Astrocyte of the spinal cord (primary cell): ENCODE measurements around the gene RPLP2.

Experiments used
- DNase-seq: peaks from one replicate; pipeline ENCODE4 v3.0.0; 2011; ENCODE audit warnings: low read depth, low spot score
- H3K4me3 ChIP-seq: 2 replicates; pipeline ENCODE4 v1.5.1; 2011; ENCODE audit warnings: low read depth, mild to moderate bottlenecking, low read length, moderate library complexity
- in situ Hi-C: cut with HindIII; loops from 2 replicates; pipeline ENCODE4 v1.10.0; 2017; ENCODE audit warnings: low sequenced_read_pairs
- TF ChIP-seq, protein P1 (sequence below): IDR thresholded peaks from 2 replicates; pipeline ENCODE4 v1.5.1; 2012; ENCODE audit warnings: low read depth, mild to moderate bottlenecking, low read length, inconsistent platforms

The RPLP2 gene

DNA sequence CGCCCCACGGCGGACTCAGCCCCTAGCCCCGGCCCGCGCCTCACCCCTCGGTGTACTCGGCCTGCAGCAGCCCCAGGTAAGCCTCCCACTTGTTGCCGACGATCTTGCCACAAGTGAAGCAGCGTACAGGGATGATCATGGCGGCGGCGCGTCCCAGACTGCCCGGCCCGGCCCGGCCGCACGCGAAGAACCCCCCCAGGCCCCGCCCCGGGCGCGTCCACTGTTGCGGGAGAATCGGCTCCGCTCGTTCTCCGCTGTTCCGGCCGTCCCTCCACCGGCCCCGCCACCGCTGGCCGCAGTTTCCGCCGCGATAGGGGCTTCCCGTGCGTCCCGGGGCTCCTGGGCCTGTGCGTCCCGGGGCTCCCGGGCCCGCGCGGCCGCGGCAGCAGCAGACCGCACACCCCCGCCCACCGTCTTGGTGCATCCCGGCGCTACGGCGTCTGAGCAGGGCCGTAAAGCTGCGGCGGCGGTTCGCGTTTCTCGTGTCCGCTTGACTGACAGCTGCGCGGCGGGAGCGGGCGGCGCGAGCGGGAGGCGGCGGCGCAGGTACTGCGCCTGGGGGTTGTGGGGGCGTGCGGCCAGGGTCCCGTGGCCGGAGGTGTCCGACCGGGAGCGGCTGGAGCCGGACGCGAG lies 32.7 kb downstream of the RPLP2 start, which contains the start of the genes POLR2L and TSPAN4:
Gene POLR2L (minus strand): TSS at position 160 of the 633 bp plus-strand sequence. CDS start 21 bp downstream, at position 139.
Gene TSPAN4 (plus strand): TSS at position 483 of the 633 bp plus-strand sequence. CDS start 7,453 bp downstream, outside the sequence.
- peak; percentile 88 for DNase-seq
- H3K4me3 ChIP-seq = peak within 1 kb of the TSS; percentile 85
- TF ChIP-seq, protein P1, sequence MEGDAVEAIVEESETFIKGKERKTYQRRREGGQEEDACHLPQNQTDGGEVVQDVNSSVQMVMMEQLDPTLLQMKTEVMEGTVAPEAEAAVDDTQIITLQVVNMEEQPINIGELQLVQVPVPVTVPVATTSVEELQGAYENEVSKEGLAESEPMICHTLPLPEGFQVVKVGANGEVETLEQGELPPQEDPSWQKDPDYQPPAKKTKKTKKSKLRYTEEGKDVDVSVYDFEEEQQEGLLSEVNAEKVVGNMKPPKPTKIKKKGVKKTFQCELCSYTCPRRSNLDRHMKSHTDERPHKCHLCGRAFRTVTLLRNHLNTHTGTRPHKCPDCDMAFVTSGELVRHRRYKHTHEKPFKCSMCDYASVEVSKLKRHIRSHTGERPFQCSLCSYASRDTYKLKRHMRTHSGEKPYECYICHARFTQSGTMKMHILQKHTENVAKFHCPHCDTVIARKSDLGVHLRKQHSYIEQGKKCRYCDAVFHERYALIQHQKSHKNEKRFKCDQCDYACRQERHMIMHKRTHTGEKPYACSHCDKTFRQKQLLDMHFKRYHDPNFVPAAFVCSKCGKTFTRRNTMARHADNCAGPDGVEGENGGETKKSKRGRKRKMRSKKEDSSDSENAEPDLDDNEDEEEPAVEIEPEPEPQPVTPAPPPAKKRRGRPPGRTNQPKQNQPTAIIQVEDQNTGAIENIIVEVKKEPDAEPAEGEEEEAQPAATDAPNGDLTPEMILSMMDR = no peak
- in situ Hi-C loops = no loop called here

DNA sequence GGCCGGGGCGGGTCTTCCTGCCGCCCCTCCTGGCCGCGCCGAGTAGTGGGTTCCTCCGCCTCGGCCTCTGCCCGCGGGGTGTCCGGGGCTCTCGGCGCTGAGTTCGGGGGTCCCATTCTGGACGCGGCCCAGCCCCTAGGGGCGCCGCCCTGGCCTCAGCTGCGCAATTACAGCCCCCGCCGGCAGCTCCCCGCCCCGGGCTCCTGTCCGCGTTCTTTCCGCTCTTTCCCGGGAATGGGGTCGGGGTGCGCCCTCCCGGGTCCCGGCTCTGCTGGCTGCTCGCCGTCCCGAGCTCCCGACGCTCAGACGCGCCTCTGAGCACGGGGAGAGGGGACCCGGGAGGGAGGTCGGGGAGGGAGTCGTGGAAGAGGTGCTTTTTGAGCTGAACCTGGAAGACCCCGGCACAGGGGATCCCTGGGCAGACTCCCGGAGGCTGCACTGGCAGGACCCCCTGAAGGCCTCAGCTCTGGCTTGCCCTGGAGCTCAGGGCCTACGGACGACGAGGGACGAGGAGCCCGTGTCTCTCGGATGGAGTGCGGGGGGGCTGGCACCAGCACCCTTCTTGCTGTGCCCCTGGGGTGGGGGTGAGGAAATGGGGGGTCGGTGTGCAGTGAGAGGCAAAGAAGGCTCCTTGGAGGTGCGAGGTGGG lies 33.4 kb downstream of the RPLP2 start:
- peak overlapping the region; percentile 85 for H3K4me3 ChIP-seq
- TF ChIP-seq, protein P1 = no peak
- in situ Hi-C loops = no loop called here
- no peak for DNase-seq

DNA sequence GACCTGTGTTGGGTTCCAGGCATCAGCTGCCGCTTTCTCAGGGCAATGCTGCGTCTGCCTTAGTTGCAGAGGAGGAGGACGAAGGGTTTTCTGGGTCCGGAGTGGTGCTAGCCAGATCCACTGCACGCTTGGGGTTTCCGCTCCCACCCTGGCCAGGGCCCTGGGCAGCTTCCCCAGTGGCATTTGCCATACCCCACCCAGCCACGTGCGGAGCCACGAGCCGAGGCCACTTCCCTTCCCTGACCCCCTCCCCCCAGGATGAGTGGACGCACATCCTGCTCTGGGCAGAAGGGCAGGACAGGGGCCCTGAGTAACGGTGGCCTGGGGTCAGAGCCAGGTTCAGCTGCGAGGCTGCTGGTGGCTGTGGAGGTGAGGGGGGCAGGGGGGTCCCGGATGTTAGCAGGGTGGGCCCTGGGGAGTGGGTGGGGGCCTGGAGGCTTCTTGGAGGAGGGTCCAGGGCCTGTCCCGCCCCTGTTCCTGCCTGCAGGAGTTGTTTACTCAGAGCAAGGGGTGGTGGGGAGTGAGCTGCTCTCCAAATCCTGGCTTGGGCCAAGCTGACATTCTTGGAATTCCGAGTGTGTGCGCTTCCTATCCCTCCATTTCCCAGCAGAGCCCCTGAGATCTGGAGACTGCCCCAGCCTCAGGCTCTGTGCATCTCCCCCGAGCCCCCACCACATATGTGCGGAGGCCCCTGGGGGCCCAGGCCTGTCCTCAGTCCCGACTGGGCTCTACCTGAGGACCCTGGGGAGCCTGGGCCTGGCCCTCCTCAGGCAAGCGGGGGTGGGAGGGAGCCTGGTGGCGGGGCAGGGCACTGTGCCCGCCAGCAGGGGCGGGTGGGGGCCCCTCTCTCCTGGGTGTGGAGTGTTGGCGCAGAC lies 34.3 kb downstream of the RPLP2 start:
- peak overlapping the region; percentile 85 for H3K4me3 ChIP-seq
- DNase-seq = peak; percentile 94
- in situ Hi-C loops = no loop called here
- TF ChIP-seq, protein P1 = no peak

DNA sequence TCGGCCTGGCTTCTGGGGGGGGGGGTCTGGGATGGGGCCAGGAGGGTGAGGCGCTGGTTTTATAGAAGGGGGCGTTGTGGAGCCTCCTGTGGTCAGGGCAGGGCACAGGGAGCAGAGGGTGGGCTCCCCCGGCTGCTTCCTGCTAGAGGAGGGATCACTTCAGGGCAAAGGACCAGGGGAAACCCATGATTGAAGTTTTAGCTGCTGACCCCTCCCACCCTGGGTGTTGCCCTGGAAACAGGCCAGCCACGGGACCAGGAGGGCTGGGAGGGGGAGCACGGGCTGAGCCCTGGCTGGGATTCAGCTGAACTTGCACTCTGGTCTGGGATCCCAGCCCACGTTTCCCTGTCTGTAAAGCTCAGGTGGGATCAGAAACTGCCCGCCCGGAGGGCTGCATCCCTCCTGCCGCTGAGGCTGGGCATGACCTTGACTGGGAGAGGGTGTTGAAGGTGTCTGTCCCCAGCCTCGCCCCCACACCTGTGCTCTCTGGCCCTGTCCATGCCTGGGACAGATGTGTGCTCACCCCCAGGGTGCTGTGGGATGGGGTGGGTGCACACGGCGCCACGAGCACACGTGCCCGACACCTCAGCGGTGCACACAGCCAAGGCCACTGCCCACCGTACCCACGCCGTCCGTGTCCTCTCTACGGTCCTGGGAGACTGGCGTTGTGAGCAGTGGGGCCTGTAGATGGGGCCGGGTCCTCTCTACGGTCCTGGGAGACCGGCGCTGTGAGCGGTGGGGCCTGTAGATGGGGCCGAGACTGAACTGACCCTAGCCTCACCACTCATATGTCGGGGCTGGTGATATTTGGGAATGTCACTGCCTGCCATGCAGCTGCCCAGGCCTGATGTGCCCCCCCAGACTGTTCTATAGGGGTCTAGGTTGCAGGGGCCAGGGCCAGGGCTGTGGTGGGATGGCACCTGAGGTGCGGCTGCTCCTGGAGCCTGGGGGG lies 35.2 kb downstream of the RPLP2 start:
- TF ChIP-seq, protein P1 = no peak
- peak; percentile 92 for DNase-seq
- H3K4me3 ChIP-seq = peak overlapping the region; percentile 85
- in situ Hi-C loops = no loop called here

DNA sequence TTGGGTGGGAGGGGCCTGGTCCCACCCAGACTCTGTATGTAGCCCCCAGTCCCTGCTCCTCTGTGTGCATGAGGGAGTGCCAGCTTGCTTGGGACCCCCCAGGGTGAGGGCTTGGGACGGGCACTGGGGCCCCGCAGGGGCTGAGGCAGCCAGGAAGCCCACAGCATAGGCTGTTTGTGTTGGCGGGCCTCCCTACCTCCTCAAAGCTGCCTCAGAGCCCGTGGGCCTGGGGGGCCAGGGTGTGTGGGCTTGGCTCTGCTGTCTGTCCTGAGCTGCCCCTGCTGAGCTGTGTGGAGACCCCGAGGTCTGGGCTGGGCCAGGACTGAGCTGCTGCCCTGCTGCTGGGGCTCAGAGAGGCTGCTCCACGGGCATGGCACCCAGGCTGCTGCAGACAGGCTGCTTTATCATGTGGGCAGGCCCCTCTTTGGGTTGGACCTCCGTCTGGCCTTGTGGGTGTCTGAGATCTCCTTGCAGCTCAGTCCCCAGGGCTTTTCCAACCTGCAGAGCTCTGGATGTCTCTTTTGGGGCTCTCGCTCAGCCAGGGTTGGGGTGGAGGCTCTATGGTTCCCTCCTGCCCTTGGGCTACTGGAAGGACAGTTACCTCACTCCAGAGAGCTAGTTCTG lies 36.2 kb downstream of the RPLP2 start:
- in situ Hi-C loops = no loop called here
- TF ChIP-seq, protein P1 = no peak
- no peak overlapping the region for H3K4me3 ChIP-seq
- DNase-seq = peak; percentile 65
